NCI-H187 (cell line): ENCODE results near the gene TNFRSF6B.
"Not testable (repeated sequence)": the region's sequence is repeated elsewhere in the genome, so short reads cannot be mapped to it uniquely, and the experiment has no call there.

ENCODE experiments used
- DNase-seq, 2 experiments: peaks; one replicate each; lab custom pipeline; 2025; lab: John Stamatoyannopoulos, UW

TNFRSF6B gene

DNA sequence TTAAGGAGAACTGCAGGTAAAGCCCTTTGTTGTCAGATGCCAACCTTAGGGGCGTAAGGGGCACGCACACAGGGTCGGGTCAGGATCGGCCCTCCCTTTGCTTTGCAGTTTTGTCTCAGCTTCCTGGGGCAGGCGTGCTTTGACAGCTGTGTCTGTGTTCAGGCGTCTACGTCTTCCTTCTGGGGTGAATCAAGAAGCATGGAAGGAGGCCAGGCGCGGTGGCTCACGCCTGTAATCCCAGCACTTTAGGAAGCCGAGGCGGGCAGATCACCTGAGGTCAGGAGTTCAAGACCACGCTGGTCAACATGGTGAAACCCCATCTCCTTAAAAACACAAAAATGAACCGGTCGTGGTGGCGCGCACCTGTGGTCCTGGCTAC is 12.7 kb downstream of the TNFRSF6B start:
- no peak for DNase-seq

DNA sequence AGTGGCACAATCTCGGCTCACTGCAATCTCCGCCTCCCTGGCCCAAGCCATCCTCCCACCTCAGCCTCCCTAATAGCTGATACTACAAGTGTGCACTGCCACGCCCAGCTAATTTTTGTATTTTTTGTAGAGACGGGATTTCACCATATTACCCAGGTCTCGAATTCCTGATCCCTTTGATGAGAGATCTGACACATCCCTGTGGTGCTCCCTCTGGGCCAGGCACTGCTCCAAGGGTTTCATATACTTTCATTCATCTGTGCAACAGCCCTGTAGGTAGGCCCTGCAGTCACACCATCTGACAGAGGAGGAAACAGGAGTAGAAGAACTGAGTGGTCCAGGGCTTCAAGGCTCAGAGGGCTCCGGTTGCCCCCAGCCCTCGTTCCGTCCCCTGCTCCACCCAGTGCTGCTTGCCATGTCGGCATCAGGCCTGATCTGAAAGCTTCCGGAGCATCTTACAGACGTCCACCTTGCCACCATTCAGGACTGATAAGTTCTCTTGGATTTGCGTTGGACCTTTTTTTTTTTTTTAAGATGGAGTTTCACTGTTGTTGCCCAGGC is 14.7 kb downstream of the TNFRSF6B start:
- no peak for DNase-seq

DNA sequence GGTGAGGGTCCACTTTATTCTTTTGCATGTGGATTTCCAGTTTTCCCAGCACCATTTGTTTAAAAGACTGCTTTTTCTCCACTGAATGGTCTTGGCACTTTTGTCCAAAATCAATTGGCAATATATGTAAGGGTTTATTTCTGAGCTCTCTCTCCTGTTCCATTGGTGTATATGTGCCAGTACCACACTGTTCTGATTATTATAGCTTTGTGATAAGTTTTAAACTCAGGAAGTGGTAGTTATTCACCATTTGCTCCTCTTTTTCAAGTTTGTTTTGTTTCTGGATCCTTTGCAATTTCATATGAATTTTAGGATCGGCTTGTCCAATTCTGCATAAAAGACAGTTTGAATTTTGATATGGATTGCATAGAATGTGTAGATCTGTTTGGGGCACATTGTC is 15.7 kb downstream of the TNFRSF6B start:
- DNase-seq, result no peak

DNA sequence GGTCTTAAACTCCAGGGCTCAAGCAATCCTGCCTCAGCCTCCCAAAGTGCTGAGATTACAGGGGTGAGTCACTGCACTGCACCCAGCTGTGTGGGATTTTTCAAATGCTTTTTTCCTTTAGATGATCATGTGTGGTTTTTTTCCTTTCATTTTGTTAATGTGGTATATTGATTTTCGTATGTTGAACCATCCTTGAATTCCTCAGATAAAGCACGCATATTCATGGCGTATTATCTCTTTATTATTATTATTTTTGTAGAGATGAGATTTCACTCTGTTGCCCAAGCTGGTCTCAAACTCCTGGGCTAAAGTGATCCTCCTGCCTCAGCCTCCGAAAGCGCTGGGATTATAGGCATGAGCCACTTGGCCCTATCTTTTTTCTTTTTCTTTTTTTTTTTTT is 18.4 kb downstream of the TNFRSF6B start:
- no peak for DNase-seq

DNA sequence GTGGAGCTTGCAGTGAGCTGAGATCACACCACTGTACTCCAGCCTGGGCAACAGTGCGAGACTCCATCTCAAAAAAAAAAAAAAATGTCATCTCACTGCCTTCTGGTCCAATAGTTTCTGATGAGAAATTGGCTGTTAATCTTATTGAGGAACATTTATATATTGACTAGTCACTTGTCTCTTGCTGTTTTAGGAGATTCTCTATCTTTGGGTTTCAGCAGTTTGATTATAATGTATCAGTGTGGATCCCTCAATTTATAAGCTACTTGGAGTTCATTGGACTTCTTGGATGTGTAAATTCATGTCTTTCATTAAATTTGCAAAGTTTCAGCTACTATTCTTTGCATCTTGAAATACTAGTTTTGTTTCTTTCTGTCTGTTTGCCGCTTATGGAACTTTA is 22.5 kb downstream of the TNFRSF6B start:
- no peak for DNase-seq

DNA sequence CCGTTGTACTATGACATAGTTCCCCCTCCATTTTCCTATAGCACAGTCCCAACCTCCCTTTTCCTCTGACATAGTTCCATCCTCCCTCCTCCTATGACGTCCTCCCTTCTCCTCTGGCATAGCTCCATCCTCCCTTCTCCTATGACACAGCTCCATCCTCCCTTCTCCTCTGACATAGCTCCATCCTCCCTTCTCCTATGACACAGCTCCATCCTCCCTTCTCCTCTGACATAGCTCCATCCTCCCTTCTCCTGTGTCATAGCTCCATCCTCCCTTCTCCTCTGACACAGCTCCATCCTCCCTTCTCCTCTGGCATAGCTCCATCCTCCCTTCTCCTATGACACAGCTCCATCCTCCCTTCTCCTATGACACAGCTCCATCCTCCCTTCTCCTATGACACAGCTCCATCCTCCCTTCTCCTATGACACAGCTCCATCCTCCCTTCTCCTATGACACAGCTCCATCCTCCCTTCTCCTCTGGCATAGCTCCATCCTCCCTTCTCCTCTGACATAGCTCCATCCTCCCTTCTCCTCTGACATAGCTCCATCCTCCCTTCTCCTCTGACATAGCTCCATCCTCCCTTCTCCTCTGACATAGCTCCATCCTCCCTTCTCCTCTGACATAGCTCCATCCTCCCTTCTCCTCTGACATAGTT is 26.6 kb downstream of the TNFRSF6B start:
- DNase-seq, result not testable (repeated sequence)

DNA sequence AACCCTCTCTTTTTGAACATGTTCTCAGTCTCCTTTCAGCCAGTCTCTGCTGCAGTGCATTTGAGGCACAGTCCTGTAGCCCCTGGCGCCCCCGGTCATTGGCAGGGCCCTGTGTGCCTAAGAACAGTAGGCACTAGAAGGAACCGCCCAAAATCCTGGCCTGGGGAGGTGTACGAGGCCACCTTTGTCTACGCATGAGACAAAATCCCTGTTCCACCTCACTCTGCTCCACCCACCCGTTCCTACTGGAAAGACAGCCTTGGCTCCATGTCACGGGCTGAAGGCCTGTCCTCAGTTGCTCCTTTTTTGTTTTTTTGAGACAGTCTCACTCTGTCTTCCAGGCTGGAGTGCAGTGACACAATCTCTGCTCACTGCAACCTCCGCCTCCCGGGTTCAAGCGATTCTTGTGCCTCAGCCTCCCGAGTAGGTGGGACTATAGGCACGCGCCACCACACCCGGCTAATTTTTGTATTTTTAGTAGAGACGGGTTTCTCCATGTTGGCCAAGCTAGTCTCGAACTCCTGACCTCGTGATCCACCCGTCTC is 33.8 kb downstream of the TNFRSF6B start:
- DNase-seq, result not testable (repeated sequence)

DNA sequence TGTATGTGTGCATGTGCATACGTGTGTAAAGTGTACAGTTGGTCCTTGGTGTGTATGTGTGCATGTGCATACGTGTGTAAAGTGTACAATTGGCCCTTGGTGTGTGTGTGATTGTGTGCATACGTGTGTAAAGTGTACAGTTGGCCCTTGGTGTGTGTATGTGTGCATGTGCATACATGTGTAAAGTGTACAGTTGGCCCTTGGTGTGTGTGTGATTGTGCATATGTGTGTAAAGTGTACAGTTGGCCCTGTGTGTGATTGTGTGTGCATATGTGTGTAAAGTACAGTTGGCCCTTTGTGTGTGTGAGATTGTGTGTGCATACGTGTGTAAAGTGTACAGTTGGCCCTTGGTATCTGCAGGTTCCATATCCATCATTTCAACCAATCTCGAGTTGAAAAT is 35.0 kb downstream of the TNFRSF6B start:
- no peak for DNase-seq

DNA sequence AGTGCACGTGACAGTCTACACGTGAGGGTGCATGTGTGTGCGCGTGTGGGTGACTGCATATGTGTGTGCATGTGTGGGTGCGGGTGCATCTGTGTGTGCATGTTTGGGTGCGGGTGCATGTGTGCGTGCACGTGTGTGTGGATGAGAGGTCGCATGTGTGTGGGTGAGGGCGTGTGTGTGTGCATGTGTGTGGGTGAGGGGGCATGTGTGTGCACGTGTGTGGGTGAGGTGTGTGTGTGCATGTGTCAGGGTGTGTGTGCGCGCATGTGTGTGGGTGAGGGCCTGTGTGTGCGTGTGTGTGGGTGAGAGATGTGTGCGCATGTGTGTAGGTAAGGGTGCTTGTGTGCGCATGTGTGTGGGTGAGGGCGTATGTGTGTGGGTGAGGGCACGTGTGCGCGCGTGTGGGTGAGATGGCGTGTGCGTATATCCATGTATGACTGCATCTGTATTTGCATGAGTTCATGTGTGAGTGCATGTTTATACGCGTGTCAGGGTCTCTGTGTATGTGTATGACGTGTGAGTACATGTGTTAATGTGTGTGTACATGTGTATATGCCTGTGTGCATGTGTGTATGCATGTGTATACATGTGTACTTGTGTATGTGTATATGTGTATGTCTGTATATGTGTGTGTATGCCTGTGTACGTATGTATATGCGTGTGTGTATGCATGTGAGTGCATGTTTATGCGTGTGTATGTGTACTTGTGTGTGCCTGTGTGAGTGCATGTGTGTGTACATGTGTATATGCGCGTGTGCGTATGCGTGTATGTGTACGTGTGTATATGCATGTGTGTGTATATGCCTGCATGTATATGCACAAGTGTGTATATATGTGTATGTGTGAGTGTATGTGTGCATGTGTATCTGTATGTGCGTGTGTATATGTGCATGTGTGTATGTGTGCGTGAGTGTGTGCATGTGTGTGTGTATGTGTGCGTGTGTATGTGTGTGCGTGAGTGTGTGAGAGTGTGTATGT is 36.0 kb downstream of the TNFRSF6B start:
- no peak for DNase-seq

DNA sequence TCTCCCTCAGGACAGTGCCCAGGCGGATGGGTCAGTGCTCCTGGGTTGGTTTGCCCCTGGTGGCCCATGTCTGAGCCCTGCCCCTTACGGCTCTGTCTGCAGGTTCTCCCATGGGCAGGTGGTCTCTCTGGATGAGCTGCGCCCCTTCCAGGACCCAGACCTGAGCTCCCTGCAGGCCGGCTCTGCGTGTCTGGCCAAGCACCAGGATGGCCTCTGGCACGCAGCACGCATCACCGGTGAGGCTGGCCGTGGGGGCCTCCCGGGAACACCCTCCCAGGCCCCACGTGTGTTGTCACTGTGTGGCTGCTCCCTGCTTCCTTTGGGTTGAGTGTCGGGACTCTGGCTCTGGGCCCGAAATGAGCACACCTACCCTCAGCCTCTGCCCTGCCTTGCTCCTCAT is 36.7 kb downstream of the TNFRSF6B start:
- DNase-seq, result no peak

DNA sequence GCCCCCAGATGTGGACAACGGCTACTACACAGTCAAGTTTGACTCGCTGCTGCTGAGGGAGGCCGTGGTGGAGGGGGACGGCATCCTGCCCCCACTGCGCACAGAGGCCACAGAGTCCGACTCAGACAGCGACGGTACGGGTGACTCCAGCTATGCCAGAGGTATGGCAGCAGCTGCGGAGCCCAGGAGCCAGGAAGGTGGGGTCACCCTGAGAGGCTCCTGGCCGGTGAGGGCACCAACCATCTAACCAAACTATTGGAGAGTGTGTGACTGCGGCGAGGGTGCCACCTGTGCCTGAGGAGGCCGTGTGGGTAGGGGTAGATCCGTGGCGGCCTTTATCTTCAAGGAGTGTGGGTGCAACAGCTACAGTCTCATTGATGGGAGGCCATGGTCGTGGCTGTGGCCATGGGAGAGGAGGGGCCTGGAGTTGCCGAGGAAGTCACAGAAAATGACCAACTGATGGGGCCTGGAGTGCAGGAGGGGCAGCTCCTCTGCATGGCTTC is 37.2 kb downstream of the TNFRSF6B start:
- DNase-seq, result no peak

DNA sequence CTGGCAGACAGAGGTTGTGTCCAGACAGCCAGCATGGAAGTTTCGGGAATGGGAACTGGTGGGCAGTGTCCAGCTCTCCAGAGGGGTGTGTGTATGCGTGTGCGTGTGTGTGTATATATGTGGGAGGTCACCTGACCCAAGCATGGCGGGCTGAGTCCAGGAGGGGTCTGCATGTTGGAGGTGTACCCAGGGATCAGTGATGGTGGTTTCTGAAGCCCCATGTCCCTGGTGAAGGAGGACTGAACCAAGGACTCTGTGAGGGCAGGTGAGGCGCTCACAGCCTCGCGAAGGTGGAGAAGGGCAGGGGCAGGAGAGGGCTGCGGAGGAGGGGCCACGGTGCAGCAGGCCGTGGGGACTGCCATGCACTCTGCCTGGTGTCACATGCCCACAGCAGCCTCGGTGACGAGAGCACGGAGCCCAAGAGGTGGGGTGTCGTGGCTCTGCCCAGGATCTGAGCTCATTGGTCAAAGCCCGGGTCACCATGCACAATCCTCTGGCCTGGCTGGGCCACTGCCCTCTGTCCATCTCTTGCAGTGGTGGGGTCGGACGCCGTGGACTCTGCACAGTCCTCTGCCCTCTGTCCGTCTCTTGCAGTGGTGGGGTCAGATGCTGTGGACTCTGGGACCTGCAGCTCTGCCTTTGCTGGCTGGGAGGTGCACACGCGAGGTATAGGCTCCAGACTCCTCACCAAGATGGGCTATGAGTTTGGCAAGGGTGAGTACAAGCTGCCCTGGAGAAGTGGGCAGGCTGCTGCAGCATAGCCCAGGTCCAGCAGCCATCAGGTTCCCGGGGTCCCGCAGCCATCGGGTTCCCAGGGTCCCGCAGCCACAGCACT is 37.9 kb downstream of the TNFRSF6B start:
- DNase-seq, result no peak

DNA sequence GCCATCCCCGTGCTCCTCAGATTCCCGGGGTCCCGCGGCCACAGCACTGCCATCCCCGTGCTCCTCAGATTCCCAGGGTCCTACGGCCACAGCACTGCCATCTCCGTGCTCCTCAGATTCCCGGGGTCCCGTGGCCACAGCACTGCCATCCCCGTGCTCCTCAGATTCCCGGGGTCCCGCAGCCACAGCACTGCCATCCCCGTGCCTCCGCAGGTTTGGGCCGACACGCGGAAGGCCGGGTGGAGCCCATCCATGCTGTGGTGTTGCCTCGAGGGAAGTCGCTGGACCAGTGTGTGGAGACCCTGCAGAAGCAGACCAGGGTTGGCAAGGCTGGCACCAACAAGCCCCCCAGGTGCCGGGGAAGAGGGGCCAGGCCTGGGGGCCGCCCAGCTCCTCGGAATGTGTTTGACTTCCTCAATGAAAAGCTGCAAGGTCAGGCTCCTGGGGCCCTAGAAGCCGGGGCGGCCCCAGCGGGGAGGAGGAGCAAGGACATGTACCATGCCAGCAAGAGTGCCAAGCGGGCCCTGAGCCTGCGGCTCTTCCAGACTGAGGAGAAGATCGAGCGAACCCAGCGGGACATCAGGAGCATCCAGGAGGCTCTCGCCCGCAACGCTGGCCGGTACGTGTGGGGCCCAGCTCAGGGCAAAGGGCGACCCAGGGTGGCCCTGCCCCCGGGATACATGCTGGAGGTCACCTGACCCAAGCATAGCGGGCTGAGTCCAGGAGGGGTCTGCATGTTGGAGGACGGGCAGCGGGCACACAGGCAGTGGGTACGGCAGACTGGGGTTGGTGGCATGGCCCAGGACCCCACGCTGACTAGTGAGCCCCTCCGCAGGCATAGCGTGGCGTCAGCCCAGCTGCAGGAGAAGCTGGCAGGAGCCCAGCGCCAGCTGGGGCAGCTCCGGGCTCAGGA is 38.8 kb downstream of the TNFRSF6B start:
- no peak for DNase-seq

DNA sequence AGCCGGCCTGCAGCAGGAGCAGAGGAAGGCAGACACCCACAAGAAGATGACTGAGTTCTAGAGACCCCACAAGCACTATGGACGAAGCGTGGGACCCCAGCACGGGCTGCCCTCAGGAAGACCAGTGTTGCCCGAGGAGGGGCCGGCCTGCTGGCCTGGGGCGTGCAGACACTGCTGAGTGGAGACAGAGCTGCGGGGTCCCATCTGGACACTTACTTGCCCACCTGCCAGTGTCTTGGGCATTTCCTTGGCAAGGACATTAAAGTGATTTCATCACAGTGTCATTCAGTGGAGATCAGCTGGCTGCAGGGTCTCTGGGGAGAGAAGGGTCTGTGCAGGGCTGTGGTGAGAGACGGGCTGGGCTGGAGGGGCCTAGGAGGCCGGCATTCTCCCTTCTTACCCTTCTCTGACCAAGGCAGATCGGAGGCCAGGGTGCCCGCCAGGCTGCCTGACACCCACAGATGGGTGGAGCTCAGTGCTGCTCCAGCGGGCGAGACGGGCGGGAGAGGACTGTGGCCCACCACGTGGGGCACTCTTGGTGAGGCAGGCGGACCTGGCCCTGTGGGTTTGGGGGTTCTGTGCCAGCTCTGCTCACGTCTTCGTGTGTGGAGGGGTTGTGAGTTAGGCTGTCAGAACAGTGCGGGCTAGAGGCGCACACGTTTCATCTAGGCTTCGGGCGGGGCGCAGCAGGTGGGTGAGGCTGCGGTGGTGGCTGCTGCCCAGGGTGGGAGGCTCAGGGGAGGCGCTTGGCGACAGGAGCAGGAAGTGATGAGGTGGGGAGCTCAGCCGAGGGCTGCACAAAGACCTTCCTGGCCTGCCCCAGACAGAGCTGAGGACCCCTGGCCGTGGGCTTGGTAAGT is 39.6 kb downstream of the TNFRSF6B start, which contains the start of gene LIME1:
Gene LIME1 (plus strand): TSS at position 806 of the 860 bp plus-strand sequence. CDS start 886 bp downstream, outside the sequence.
- DNase-seq, result no peak

DNA sequence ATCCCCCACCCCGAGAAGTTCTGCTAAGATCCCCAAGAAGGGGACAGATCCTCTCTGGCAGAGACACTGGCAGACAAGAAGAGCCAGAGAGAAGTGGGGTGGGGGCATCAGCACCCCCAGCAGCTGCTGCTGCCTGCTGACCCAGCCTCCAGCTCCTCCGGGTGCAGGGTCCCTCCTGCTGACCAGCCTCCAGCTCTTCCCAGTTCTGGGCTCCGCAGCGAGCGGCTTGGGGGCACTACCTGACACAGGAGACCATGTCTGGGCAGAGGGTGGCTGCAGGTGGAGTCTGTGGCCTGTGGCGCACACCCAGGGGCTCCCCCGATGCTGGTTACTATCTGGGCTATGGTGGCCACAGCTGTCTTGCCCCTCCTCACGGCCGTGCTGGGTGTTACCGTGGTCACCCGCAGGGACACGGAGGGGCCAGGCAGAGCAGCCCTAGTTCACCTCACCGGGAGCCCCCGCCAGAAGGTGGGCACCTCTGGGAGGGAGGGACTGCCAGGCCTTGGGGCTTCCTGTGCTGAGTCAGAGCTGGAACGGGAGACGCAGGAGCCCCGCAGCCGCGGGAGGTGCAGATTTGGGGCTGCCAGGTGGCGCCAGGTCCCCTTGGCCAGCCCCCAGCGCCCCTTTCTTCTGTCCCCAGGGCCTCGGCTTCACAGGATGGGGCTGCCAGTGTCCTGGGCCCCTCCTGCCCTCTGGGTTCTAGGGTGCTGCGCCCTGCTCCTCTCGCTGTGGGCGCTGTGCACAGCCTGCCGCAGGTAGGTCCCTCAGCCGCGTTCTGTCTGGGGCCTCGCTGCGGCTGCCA is 40.6 kb downstream of the TNFRSF6B start:
- DNase-seq, result no peak

DNA sequence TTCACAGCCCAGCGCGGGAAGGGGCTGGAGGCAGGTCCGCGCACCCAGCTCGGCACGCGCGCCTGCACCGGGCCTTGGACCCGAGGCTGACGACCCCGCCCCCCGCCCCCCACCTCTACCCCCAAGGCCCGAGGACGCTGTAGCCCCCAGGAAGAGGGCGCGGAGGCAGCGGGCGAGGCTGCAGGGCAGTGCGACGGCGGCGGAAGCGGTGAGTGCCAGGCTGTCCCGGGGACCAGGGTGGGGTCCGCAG is 41.2 kb downstream of the TNFRSF6B start:
- DNase-seq, result no peak

DNA sequence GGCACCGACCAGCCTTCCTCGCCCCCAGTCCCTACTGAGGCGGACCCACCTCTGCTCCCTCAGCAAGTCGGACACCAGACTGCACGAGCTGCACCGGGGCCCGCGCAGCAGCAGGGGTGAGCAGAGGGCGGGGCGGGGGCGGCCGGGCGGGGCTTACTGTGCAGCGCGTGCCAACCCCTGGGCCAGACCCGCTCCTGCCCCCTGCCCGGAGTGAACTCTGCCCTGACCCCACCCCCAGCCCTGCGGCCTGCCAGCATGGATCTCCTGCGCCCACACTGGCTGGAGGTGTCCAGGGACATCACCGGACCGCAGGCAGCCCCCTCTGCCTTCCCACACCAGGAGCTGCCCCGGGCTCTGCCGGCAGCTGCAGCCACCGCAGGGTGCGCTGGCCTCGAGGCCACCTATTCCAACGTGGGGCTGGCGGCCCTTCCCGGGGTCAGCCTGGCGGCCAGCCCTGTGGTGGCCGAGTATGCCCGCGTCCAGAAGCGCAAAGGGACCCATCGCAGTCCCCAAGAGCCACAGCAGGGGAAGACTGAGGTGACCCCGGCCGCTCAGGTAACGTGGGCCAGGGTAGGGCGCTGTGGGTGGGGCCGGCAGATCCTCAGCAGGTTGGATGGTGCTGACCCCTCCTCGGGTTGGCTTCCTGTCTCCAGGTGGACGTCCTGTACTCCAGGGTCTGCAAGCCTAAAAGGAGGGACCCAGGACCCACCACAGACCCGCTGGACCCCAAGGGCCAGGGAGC is 41.7 kb downstream of the TNFRSF6B start:
- DNase-seq, result no peak

DNA sequence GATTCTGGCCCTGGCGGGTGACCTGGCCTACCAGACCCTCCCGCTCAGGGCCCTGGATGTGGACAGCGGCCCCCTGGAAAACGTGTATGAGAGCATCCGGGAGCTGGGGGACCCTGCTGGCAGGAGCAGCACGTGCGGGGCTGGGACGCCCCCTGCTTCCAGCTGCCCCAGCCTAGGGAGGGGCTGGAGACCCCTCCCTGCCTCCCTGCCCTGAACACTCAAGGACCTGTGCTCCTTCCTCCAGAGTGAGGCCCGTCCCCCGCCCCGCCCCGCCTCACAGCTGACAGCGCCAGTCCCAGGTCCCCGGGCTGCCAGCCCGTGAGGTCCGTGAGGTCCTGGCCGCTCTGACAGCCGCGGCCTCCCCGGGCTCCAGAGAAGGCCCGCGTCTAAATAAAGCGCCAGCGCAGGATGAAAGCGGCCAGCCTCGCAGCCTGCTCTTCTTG is 42.3 kb downstream of the TNFRSF6B start:
- no peak for DNase-seq
